Cardiac fibroblast (primary cell): ENCODE results near the gene FAR2.
A peak's percentile ranks its signal among the peaks of the same experiment; 100 is the strongest.
"Not testable (repeated sequence)": the region's sequence is repeated elsewhere in the genome, so short reads cannot be mapped to it uniquely, and the experiment has no call there.

Experiments
- DNase-seq, 2 donors: peaks; one replicate each; pipeline versions ENCODE4 v3.0.0 to v3.0.0-alpha.2; 2010; ENCODE audit warnings: low read depth in 2 of 2
- H3K4me3 ChIP-seq, 2 donors: replicated peaks in 1 of 2; 1 replicate in 1 of 2; 2 replicates in 1 of 2; pipeline ENCODE4 v1.5.1; 2011; ENCODE audit warnings: low read depth in 2 of 2, low read length in 2 of 2, mild to moderate bottlenecking in 2 of 2, moderate library complexity in 1 of 2
- CTCF ChIP-seq: IDR thresholded peaks from one replicate; pipeline ENCODE4 v1.5.1; 2011; ENCODE audit warnings: low read depth, mild to moderate bottlenecking, low read length, inconsistent platforms

FAR2 gene

GRCh38 chr12:29249930-29250329 is 100.9 kb downstream of the FAR2 start:
- no peak for TF ChIP-seq CTCF
- no peak overlapping the region for H3K4me3 ChIP-seq
- no peak for DNase-seq

DNA sequence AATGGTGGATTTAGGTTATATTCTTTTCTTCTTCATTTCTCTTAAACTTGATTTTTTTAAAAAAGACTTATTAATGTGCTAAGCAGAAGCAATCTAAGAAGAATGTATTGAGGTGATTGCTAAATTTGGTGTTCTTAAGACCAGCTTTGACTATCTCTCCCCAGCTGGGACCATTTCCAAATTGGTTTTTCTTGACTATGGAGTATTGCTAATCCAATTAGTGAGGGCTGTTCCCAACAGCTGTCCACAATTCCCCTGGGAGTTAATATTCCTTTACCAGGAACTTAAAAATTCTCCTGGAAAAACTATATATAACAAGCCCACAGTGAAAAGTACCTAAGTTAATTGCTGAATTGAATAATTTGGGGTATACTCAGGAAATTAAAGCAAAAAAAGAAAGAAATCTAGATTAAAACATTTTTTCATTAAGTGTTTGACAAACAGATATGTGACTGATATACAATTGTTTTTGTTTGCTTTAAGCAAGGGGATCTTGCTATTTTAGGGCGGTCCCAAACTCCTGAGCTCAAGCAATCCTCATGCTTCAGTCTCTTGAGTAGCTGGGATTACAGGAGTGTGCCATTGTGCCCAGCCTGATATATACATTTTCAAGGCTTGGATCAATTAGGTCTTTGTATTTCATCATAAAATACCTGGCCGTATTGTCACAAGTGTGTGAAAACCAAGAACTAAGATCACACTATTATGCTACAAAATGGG is 105.0 kb downstream of the FAR2 start:
- TF ChIP-seq CTCF: no peak
- DNase-seq: peak in 1 of 2 donors; percentile 11
- H3K4me3 ChIP-seq: no peak overlapping the region

- DNase-seq: no peak
- no peak for TF ChIP-seq CTCF
- no peak overlapping the region for H3K4me3 ChIP-seq
Observed at GRCh38 chr12:29255042-29255441, 106.0 kb downstream of the FAR2 start.

DNA sequence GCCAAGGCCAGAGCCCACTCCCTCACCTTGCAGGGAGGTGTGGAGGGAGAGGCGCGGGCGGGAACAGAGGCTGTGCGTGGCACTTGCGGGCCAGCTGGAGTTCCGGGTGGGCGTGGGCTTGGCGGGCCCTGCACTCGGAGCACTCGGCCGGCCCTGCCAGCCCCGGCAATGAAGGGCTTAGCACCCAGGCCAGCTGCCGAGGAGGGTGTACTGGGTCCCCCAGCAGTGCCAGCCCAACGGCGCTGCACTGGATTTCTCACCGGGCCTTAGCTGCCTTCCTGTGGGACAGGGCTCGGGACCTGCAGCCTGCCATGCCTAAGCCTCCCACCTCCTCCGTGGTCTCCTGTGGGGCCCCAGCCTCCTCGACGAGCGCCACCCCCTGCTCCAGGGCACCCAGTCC is 107.5 kb downstream of the FAR2 start:
- no peak for DNase-seq
- TF ChIP-seq CTCF: no peak

DNA sequence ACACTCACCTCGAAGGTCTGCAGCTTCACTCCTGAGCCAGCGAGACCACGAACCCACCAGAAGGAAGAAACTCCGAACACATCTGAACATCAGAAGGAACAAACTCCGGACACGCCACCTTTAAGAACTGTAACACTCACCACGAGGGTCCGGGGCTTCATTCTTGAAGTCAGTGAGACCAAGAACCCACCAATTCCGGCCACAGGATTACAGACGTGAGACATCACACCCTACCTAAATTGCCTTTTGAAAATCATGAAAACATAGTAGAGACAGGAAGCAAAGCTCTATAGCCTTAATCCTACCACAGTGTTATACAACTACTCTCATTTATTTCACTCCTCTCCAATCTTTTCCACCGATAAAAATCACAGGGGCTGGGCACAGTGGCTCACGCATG is 108.6 kb downstream of the FAR2 start:
- not testable (repeated sequence) for H3K4me3 ChIP-seq, DNase-seq

More for the DNA sequence above, 107.5 kb downstream of the FAR2 start:
- H3K4me3 ChIP-seq: no peak overlapping the region

DNA sequence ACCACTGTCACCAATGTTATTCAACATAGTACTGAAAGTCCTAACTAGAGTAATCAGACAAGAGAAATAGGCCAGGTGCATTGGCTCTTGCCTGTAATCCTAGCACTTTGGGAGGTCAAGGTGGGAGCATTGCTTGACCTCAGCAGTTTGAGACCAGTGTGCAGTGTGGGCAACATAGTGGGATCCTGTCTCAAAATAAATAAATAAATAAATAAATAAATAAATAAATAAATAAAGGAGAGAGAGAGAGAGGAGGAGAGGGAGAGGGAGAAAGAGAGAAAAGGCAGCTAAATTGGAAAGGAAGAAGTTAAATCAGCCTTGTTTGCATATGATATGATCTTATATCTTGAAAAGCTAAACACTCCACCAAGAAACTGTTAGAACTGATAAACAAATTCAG is 115.3 kb downstream of the FAR2 start:
- no peak for DNase-seq
- TF ChIP-seq CTCF: no peak
- H3K4me3 ChIP-seq: no peak overlapping the region

DNA sequence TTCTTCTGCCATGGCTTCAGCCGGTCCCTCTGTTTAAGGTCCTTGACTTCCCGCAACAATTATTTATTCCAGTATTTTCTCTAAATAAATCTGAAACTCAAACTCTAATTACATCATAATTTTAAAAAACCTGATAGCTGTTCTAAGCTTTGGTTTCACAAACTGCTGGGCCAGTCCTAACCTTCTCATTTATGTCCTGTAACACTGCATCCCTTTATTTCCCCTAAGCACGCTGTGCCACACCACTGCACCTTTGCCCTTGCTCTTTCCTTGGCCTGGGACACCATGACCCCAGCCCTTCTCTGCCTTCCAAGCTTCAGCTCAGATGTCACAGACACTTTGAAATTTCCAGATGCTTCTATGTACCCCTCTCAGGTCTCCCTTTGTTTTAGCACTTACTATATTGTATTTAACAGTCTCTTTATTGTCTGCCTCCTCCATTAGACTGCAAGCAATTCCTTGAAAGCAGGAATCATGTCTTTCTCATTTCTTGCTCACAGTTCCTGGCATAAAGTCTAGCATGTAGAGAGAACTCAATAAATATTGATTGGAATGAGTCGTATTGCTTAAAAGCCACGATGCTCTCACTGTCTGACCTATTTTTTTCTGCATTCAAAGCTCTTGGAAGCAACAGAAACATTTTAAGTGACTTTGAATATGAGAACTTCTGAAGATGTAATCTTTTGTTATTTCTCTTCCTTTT is 120.8 kb downstream of the FAR2 start:
- TF ChIP-seq CTCF: no peak
- no peak for DNase-seq
- H3K4me3 ChIP-seq: no peak overlapping the region
